Activated CD4-positive, alpha-beta T cell treated with anti-CD3 and anti-CD28 coated beads, Interleukin-2, amount 50 U/mL, for 4 hours (primary cell): ENCODE results near the gene BEST1.

Experiments
- DNase-seq, 2 experiments: peaks; one replicate each; pipeline ENCODE4 v3.0.0-alpha.2; 2020

BEST1 gene

GRCh38 chr11:61950035-61950547 lies at the start of gene BEST1:
Gene BEST1, plus strand, starts transcription at chr11:61950351. Its CDS starts 1,456 bp downstream, at chr11:61951807.
- DNase-seq: no peak

- no peak for DNase-seq
Measured at GRCh38 chr11:61901397-61901796, 48.8 kb upstream of the BEST1 start.

GRCh38 chr11:61902313-61902712 lies 47.8 kb upstream of the BEST1 start:
- no peak for DNase-seq

- DNase-seq: no peak
Measured at GRCh38 chr11:61903845-61904244, 46.3 kb upstream of the BEST1 start.

- no peak for DNase-seq
Measured at GRCh38 chr11:61904539-61905048, 45.6 kb upstream of the BEST1 start.

- no peak for DNase-seq
Measured at GRCh38 chr11:61905067-61905696, 45.0 kb upstream of the BEST1 start.

- no peak for DNase-seq
Measured at GRCh38 chr11:61905801-61906521, 44.2 kb upstream of the BEST1 start.

- no peak for DNase-seq
Measured at GRCh38 chr11:61906522-61906909, 43.6 kb upstream of the BEST1 start.

- DNase-seq: no peak
Measured at GRCh38 chr11:61907282-61907681, 42.9 kb upstream of the BEST1 start.

GRCh38 chr11:61907871-61908729 lies 42.1 kb upstream of the BEST1 start:
- DNase-seq: no peak

- DNase-seq: no peak
Measured at GRCh38 chr11:61908730-61909316, 41.3 kb upstream of the BEST1 start.

GRCh38 chr11:61910187-61911127 lies 39.7 kb upstream of the BEST1 start:
- DNase-seq: no peak

GRCh38 chr11:61911128-61911700 lies 38.9 kb upstream of the BEST1 start:
- DNase-seq: no peak

- no peak for DNase-seq
Measured at GRCh38 chr11:61911701-61912529, 38.2 kb upstream of the BEST1 start.

- no peak for DNase-seq
Measured at GRCh38 chr11:61912530-61912898, 37.6 kb upstream of the BEST1 start.

- no peak for DNase-seq
Measured at GRCh38 chr11:61912991-61913698, 37.0 kb upstream of the BEST1 start.

- no peak for DNase-seq
Measured at GRCh38 chr11:61913699-61914395, 36.3 kb upstream of the BEST1 start.

GRCh38 chr11:61914471-61915171 lies 35.5 kb upstream of the BEST1 start:
- no peak for DNase-seq
